CD4-positive, alpha-beta T cell treated with Interleukin-15 for 4 hours (primary cell): ENCODE data around the gene KRTAP15-1.

Experiments used
- DNase-seq: peaks from one replicate; pipeline ENCODE4 v3.0.0-alpha.2; 2020; ENCODE audit warnings: low spot score

Gene KRTAP15-1

GRCh38 chr21:30439975-30440374 is at the start of gene KRTAP15-1:
Gene KRTAP15-1, plus strand, starts transcription at chr21:30440275. Its CDS starts 53 bp downstream, at chr21:30440328.
- DNase-seq: no peak

- no peak for DNase-seq
Observed at GRCh38 chr21:30391492-30392025, 48.5 kb upstream of the KRTAP15-1 start.

- DNase-seq: no peak
Observed at GRCh38 chr21:30395731-30396130, 44.3 kb upstream of the KRTAP15-1 start, which contains the start of gene KRTAP13-1. Gene KRTAP13-1, plus strand, starts transcription at chr21:30396031. Its CDS starts 56 bp downstream, at chr21:30396087.

GRCh38 chr21:30408782-30409494 is 31.1 kb upstream of the KRTAP15-1 start:
- no peak for DNase-seq

GRCh38 chr21:30415993-30416392 is 24.1 kb upstream of the KRTAP15-1 start:
- DNase-seq: no peak

GRCh38 chr21:30425826-30426225 is 14.2 kb upstream of the KRTAP15-1 start, which contains the start of gene KRTAP13-3:
Gene KRTAP13-3, minus strand, starts transcription at chr21:30425926. Its CDS starts 14 bp downstream, at chr21:30425912.
- no peak for DNase-seq

GRCh38 chr21:30426731-30427130 is 13.3 kb upstream of the KRTAP15-1 start:
- no peak for DNase-seq

- no peak for DNase-seq
Observed at GRCh38 chr21:30430170-30430655, 9.9 kb upstream of the KRTAP15-1 start, which contains the start of gene KRTAP13-4. Gene KRTAP13-4, plus strand, starts transcription at chr21:30430220. Its CDS starts 56 bp downstream, at chr21:30430276.

GRCh38 chr21:30434033-30434631 is 5.9 kb upstream of the KRTAP15-1 start:
- DNase-seq: no peak

GRCh38 chr21:30437010-30437565 is 3.0 kb upstream of the KRTAP15-1 start:
- DNase-seq: no peak

GRCh38 chr21:30443226-30443625 is 3.2 kb downstream of the KRTAP15-1 start:
- no peak for DNase-seq

GRCh38 chr21:30444204-30444603 is 4.1 kb downstream of the KRTAP15-1 start:
- no peak for DNase-seq

- no peak for DNase-seq
Observed at GRCh38 chr21:30447056-30447455, 7.0 kb downstream of the KRTAP15-1 start.

GRCh38 chr21:30448514-30448913 is 8.4 kb downstream of the KRTAP15-1 start:
- DNase-seq: no peak

- DNase-seq: no peak
Observed at GRCh38 chr21:30463713-30464112, 23.6 kb downstream of the KRTAP15-1 start.

GRCh38 chr21:30468900-30469714 is 29.0 kb downstream of the KRTAP15-1 start:
- no peak for DNase-seq

GRCh38 chr21:30478004-30478403 is 37.9 kb downstream of the KRTAP15-1 start:
- no peak for DNase-seq

- no peak for DNase-seq
Observed at GRCh38 chr21:30479259-30479658, 39.2 kb downstream of the KRTAP15-1 start.

GRCh38 chr21:30480145-30480544 is 40.1 kb downstream of the KRTAP15-1 start, which contains the start of gene KRTAP19-1:
Gene KRTAP19-1, minus strand, starts transcription at chr21:30480367. Its CDS starts 50 bp downstream, at chr21:30480317.
- no peak for DNase-seq

GRCh38 chr21:30482130-30482529 is 42.1 kb downstream of the KRTAP15-1 start:
- DNase-seq: no peak

GRCh38 chr21:30486180-30486579 is 46.1 kb downstream of the KRTAP15-1 start:
- no peak for DNase-seq

GRCh38 chr21:30487336-30487735 is 47.3 kb downstream of the KRTAP15-1 start, which contains the start of gene KRTAP19-2:
Gene KRTAP19-2, minus strand, starts transcription at chr21:30487436. Its CDS starts 88 bp downstream, at chr21:30487348.
- DNase-seq: no peak
